H1 (cell line): ENCODE data around the gene SLC13A3. TPM values are rescaled to one million over a fixed set of nuclear protein-coding genes. Genes with fewer than 3 reads are reported as not detected.

Source experiments
- BRCA1 ChIP-seq: IDR thresholded peaks from 2 replicates; pipeline ENCODE4 v1.6.1; 2012; ENCODE audit warnings: low read depth, low read length, improper control_type of control experiment
- CREB1 ChIP-seq: IDR thresholded peaks from 2 replicates; pipeline ENCODE4 v1.6.1; 2012; ENCODE audit warnings: inconsistent platforms
- KDM4A ChIP-seq: IDR thresholded peaks from one replicate; pipeline ENCODE4 v1.7.1; 2012; ENCODE audit warnings: low read depth, mild to moderate bottlenecking, moderate library complexity, low read length, inconsistent platforms; ENCODE audit not compliant: severe bottlenecking
- PHF8 ChIP-seq: fragments of 200-600 bp; sonication (generic); conservative IDR thresholded peaks from 2 replicates; pipeline ENCODE4 v1.7.1; 2012; ENCODE audit warnings: low read depth, mild to moderate bottlenecking, inconsistent platforms, low read length, moderate library complexity
- POLR2AphosphoS5 ChIP-seq: IDR thresholded peaks from 2 replicates; pipeline ENCODE4 v1.6.1; 2011; ENCODE audit warnings: low read depth, low read length
- RFX5 ChIP-seq: IDR thresholded peaks from 2 replicates; pipeline ENCODE4 v1.6.1; 2011; ENCODE audit warnings: low read depth, low read length, improper control_type of control experiment, borderline replicate concordance
- RXRA ChIP-seq: IDR thresholded peaks from 2 replicates; pipeline ENCODE4 v1.6.1; 2011; ENCODE audit warnings: low read depth, mild to moderate bottlenecking, low read length, moderate library complexity; ENCODE audit not compliant: insufficient read depth
- SAP30 ChIP-seq: fragments of 300-600 bp; sonication (generic); IDR thresholded peaks from 2 replicates; pipeline ENCODE4 v1.7.1; 2012; ENCODE audit warnings: low read length, moderate library complexity, mild to moderate bottlenecking, inconsistent platforms; ENCODE audit not compliant: insufficient read depth, insufficient replicate concordance
- TCF12 ChIP-seq: IDR thresholded peaks from 2 replicates; pipeline ENCODE4 v1.6.1; 2011; ENCODE audit warnings: low read depth, mild to moderate bottlenecking, low read length
- polyA plus RNA-seq, 7 experiments: library from polyadenylated mRNA; depleted of rRNA in 3 of 7; stranded (reverse) in 5 of 7; unstranded in 2 of 7; fragments of >200 nt in 5 of 7; fragments of 200-250 nt in 2 of 7; gene quantifications; 1 replicate in 5 of 7; 2 replicates in 1 of 7; 4 replicates in 1 of 7; pipeline versions ENCODE4 v1.2.1 to v1.2.3, GENCODE V29; 2011 to 2013; ENCODE audit warnings: missing spikeins in 2 of 7, mixed read lengths in 2 of 7
- total RNA-seq: library from RNA; stranded (reverse); fragmentation: NEBNext Ultra II Directional; extraction: Animal tissue kit (Norgen Biotek cat#: 25700); gene quantifications from 2 replicates; pipeline ENCODE4 v1.2.1, GENCODE V29; 2021
- TF ChIP-seq, protein P1 (sequence below): fragments of 300-600 bp; sonication (generic); IDR thresholded peaks from 2 replicates; pipeline ENCODE4 v1.7.1; 2012; ENCODE audit warnings: low read length, moderate library complexity, mild to moderate bottlenecking, inconsistent platforms; ENCODE audit not compliant: insufficient replicate concordance
- TF ChIP-seq, protein P2 (sequence below): IDR thresholded peaks from 2 replicates; pipeline ENCODE4 v1.6.1; 2012; ENCODE audit warnings: low read length, inconsistent platforms

SLC13A3 gene
- total and polyA plus RNA-seq, 2 of the 8 experiments (the other 6 are each of a cell fraction or from before 2014, with no cell fraction given), result 9.4 to 12.6 TPM

DNA sequence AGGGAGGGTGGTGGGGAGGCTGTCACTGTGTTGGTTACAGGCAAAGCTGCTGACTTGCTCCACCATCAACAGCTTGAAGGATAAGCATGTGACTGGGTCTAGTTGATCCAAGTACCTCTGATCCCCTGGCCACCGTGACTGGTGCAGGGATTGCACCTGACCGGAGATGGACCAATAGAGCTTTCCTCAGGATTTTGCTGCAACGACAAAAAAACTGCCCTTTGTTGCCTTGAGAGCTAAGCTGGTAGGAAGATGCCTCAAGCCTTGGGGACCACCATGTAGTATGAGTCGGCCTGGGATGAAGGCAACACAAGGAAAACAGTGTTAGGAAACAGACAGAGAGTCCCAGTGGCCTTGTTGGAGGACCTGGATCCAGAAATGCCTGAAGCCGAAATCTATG, 102.6 kb downstream of the SLC13A3 start (continued):
- TF ChIP-seq, protein P1, sequence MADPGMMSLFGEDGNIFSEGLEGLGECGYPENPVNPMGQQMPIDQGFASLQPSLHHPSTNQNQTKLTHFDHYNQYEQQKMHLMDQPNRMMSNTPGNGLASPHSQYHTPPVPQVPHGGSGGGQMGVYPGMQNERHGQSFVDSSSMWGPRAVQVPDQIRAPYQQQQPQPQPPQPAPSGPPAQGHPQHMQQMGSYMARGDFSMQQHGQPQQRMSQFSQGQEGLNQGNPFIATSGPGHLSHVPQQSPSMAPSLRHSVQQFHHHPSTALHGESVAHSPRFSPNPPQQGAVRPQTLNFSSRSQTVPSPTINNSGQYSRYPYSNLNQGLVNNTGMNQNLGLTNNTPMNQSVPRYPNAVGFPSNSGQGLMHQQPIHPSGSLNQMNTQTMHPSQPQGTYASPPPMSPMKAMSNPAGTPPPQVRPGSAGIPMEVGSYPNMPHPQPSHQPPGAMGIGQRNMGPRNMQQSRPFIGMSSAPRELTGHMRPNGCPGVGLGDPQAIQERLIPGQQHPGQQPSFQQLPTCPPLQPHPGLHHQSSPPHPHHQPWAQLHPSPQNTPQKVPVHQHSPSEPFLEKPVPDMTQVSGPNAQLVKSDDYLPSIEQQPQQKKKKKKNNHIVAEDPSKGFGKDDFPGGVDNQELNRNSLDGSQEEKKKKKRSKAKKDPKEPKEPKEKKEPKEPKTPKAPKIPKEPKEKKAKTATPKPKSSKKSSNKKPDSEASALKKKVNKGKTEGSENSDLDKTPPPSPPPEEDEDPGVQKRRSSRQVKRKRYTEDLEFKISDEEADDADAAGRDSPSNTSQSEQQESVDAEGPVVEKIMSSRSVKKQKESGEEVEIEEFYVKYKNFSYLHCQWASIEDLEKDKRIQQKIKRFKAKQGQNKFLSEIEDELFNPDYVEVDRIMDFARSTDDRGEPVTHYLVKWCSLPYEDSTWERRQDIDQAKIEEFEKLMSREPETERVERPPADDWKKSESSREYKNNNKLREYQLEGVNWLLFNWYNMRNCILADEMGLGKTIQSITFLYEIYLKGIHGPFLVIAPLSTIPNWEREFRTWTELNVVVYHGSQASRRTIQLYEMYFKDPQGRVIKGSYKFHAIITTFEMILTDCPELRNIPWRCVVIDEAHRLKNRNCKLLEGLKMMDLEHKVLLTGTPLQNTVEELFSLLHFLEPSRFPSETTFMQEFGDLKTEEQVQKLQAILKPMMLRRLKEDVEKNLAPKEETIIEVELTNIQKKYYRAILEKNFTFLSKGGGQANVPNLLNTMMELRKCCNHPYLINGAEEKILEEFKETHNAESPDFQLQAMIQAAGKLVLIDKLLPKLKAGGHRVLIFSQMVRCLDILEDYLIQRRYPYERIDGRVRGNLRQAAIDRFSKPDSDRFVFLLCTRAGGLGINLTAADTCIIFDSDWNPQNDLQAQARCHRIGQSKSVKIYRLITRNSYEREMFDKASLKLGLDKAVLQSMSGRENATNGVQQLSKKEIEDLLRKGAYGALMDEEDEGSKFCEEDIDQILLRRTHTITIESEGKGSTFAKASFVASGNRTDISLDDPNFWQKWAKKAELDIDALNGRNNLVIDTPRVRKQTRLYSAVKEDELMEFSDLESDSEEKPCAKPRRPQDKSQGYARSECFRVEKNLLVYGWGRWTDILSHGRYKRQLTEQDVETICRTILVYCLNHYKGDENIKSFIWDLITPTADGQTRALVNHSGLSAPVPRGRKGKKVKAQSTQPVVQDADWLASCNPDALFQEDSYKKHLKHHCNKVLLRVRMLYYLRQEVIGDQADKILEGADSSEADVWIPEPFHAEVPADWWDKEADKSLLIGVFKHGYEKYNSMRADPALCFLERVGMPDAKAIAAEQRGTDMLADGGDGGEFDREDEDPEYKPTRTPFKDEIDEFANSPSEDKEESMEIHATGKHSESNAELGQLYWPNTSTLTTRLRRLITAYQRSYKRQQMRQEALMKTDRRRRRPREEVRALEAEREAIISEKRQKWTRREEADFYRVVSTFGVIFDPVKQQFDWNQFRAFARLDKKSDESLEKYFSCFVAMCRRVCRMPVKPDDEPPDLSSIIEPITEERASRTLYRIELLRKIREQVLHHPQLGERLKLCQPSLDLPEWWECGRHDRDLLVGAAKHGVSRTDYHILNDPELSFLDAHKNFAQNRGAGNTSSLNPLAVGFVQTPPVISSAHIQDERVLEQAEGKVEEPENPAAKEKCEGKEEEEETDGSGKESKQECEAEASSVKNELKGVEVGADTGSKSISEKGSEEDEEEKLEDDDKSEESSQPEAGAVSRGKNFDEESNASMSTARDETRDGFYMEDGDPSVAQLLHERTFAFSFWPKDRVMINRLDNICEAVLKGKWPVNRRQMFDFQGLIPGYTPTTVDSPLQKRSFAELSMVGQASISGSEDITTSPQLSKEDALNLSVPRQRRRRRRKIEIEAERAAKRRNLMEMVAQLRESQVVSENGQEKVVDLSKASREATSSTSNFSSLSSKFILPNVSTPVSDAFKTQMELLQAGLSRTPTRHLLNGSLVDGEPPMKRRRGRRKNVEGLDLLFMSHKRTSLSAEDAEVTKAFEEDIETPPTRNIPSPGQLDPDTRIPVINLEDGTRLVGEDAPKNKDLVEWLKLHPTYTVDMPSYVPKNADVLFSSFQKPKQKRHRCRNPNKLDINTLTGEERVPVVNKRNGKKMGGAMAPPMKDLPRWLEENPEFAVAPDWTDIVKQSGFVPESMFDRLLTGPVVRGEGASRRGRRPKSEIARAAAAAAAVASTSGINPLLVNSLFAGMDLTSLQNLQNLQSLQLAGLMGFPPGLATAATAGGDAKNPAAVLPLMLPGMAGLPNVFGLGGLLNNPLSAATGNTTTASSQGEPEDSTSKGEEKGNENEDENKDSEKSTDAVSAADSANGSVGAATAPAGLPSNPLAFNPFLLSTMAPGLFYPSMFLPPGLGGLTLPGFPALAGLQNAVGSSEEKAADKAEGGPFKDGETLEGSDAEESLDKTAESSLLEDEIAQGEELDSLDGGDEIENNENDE, result no peak
- TF ChIP-seq POLR2AphosphoS5, result no peak
- TF ChIP-seq SAP30, result no peak
- TF ChIP-seq PHF8, result no peak
- no peak for TF ChIP-seq CREB1
- TF ChIP-seq BRCA1, result no peak
- no peak for TF ChIP-seq RFX5
- no peak for TF ChIP-seq RXRA
- no peak for TF ChIP-seq KDM4A
- no peak for TF ChIP-seq TCF12
- TF ChIP-seq, protein P2, sequence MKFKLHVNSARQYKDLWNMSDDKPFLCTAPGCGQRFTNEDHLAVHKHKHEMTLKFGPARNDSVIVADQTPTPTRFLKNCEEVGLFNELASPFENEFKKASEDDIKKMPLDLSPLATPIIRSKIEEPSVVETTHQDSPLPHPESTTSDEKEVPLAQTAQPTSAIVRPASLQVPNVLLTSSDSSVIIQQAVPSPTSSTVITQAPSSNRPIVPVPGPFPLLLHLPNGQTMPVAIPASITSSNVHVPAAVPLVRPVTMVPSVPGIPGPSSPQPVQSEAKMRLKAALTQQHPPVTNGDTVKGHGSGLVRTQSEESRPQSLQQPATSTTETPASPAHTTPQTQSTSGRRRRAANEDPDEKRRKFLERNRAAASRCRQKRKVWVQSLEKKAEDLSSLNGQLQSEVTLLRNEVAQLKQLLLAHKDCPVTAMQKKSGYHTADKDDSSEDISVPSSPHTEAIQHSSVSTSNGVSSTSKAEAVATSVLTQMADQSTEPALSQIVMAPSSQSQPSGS, result no peak
